ENCODE measurements around the gene USP10.

DNA sequence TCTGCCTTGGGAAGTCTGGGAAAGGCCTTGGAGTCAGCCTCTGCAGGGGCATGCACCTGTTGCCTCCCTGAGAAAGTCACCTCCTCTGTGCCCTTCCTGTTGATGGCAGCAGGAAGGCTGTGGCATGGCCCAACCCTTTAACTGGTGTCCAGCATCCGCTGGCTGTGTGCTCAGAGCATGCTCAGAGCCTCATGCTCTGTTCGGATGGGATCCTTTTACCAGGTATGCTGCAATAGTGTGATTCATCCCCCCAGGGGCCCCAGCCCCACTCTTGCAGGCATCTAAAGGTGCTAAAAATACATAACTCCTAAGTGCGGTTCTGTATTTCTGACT is 26.6 kb upstream of the USP10 start:
- TF ChIP-seq, protein P1, sequence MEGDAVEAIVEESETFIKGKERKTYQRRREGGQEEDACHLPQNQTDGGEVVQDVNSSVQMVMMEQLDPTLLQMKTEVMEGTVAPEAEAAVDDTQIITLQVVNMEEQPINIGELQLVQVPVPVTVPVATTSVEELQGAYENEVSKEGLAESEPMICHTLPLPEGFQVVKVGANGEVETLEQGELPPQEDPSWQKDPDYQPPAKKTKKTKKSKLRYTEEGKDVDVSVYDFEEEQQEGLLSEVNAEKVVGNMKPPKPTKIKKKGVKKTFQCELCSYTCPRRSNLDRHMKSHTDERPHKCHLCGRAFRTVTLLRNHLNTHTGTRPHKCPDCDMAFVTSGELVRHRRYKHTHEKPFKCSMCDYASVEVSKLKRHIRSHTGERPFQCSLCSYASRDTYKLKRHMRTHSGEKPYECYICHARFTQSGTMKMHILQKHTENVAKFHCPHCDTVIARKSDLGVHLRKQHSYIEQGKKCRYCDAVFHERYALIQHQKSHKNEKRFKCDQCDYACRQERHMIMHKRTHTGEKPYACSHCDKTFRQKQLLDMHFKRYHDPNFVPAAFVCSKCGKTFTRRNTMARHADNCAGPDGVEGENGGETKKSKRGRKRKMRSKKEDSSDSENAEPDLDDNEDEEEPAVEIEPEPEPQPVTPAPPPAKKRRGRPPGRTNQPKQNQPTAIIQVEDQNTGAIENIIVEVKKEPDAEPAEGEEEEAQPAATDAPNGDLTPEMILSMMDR (IDR thresholded peaks at IDR 0.05), result no peak
- TF ChIP-seq EP300 (IDR thresholded peaks at IDR 0.05) (no peak), POLR2A (IDR thresholded peaks at IDR 0.05) (no peak)

All from tibial nerve (tissue), 4 donors.